Mesenchymal stem cell (in vitro differentiated cells and primary cell): ENCODE measurements around the gene OR2V1.
A peak's percentile ranks its signal among the peaks of the same experiment; 100 is the strongest.

Experiments used
- DNase-seq: peaks from one replicate; pipeline ENCODE4 v3.0.0-alpha.2; 2013
- H2AFZ ChIP-seq: one replicate; pipeline ENCODE4 v1.6.1; 2013; ENCODE audit warnings: low read depth, mild to moderate bottlenecking, control low read depth, inconsistent platforms, low read length, moderate library complexity
- H2AK5ac ChIP-seq: 2 replicates; pipeline ENCODE4 v1.6.1; 2013; ENCODE audit warnings: low read length, moderate library complexity, mild to moderate bottlenecking, inconsistent platforms; ENCODE audit not compliant: severe bottlenecking
- H2BK120ac ChIP-seq: one replicate; pipeline ENCODE4 v1.6.1; 2013; ENCODE audit warnings: low read depth, mild to moderate bottlenecking, inconsistent platforms, low read length, moderate library complexity
- H2BK12ac ChIP-seq, 2 experiments: one replicate each; pipeline ENCODE4 v1.6.1; 2013; ENCODE audit warnings: inconsistent platforms in 2 of 2, low read length in 2 of 2, mild to moderate bottlenecking in 2 of 2, moderate library complexity in 2 of 2, control low read depth in 1 of 2
- H2BK15ac ChIP-seq: one replicate; pipeline ENCODE4 v1.6.1; 2013; ENCODE audit warnings: mild to moderate bottlenecking, low read depth, inconsistent platforms; ENCODE audit not compliant: poor library complexity, severe bottlenecking
- H2BK5ac ChIP-seq: 2 replicates; pipeline ENCODE4 v1.6.1; 2013; ENCODE audit warnings: low read depth, mild to moderate bottlenecking, low read length, control low read depth, inconsistent platforms; ENCODE audit not compliant: poor library complexity, severe bottlenecking
- H3K14ac ChIP-seq, 2 experiments: one replicate each; pipeline ENCODE4 v1.6.1; 2013; ENCODE audit warnings: inconsistent platforms in 2 of 2, low read length in 2 of 2, control low read depth in 1 of 2, mild to moderate bottlenecking in 1 of 2, moderate library complexity in 1 of 2
- H3K18ac ChIP-seq, 2 experiments: one replicate each; pipeline ENCODE4 v1.6.1; 2013; ENCODE audit warnings: inconsistent platforms in 2 of 2, low read length in 2 of 2, control low read depth in 1 of 2, low read depth in 1 of 2, mild to moderate bottlenecking in 1 of 2
- H3K23ac ChIP-seq, 2 experiments: one replicate each; pipeline ENCODE4 v1.6.1; 2013; ENCODE audit warnings: inconsistent platforms in 2 of 2, low read length in 2 of 2, mild to moderate bottlenecking in 2 of 2, moderate library complexity in 2 of 2, control low read depth in 1 of 2
- H3K27ac ChIP-seq: 2 replicates; pipeline ENCODE4 v1.5.1; 2013; ENCODE audit warnings: mild to moderate bottlenecking, moderate library complexity, low read length, control low read depth, inconsistent platforms; ENCODE audit not compliant: poor library complexity, severe bottlenecking
- H3K27me3 ChIP-seq, 2 experiments: 2 replicates each; pipeline versions ENCODE4 v1.6.1 to v1.7.0; 2013; ENCODE audit warnings: low read length in 2 of 2, mild to moderate bottlenecking in 2 of 2, moderate library complexity in 2 of 2, control low read depth in 1 of 2, inconsistent platforms in 1 of 2; ENCODE audit not compliant: control insufficient read depth in 1 of 2, insufficient read depth in 1 of 2
- H3K36me3 ChIP-seq, 2 experiments: 2 replicates each; pipeline versions ENCODE4 v1.6.1 to v1.7.0; 2013; ENCODE audit warnings: low read length in 2 of 2, control low read depth in 1 of 2, inconsistent platforms in 1 of 2, low read depth in 1 of 2, mild to moderate bottlenecking in 1 of 2; ENCODE audit not compliant: insufficient read depth in 2 of 2, control insufficient read depth in 1 of 2
- H3K4ac ChIP-seq, 2 experiments: one replicate each; pipeline ENCODE4 v1.6.1; 2013; ENCODE audit warnings: inconsistent platforms in 2 of 2, low read length in 2 of 2, mild to moderate bottlenecking in 2 of 2, moderate library complexity in 2 of 2, control low read depth in 1 of 2, low read depth in 1 of 2
- H3K4me1 ChIP-seq: 2 replicates; pipeline ENCODE4 v1.6.1; 2013; ENCODE audit warnings: low read depth, low read length, control low read depth; ENCODE audit not compliant: control insufficient read depth, insufficient read depth
- H3K4me2 ChIP-seq: 2 replicates; pipeline ENCODE4 v1.6.1; 2013; ENCODE audit warnings: low read length, mild to moderate bottlenecking, inconsistent platforms; ENCODE audit not compliant: poor library complexity, severe bottlenecking
- H3K4me3 ChIP-seq, 2 experiments: 2 replicates each; pipeline versions ENCODE4 v1.5.1 to v1.7.0; 2013; ENCODE audit warnings: low read length in 2 of 2, mild to moderate bottlenecking in 2 of 2, control low read depth in 1 of 2, low read depth in 1 of 2; ENCODE audit not compliant: insufficient read depth in 1 of 2
- H3K79me1 ChIP-seq: replicated peaks from 2 replicates; pipeline ENCODE4 v1.6.1; 2013; ENCODE audit warnings: mild to moderate bottlenecking, control low read depth, low read length, inconsistent platforms; ENCODE audit not compliant: poor library complexity, severe bottlenecking
- H3K9ac ChIP-seq: 2 replicates; pipeline ENCODE4 v1.7.0; 2013; ENCODE audit warnings: mild to moderate bottlenecking, low read length, moderate library complexity
- H3K9me3 ChIP-seq: 2 replicates; pipeline ENCODE4 v1.7.0; 2013; ENCODE audit warnings: mild to moderate bottlenecking, low read length; ENCODE audit not compliant: control insufficient read depth
- H4K8ac ChIP-seq: one replicate; pipeline ENCODE4 v1.6.1; 2013; ENCODE audit warnings: inconsistent platforms, mild to moderate bottlenecking, low read length, moderate library complexity
- H4K91ac ChIP-seq: one replicate; pipeline ENCODE4 v1.6.1; 2013; ENCODE audit warnings: mild to moderate bottlenecking, low read length, inconsistent platforms
- WGBS: methylation state at CpG from one replicate; pipeline ENCODE4 v1.1.7; 2013; ENCODE audit warnings: mixed read lengths; 5-methylcytosine and 5-hydroxymethylcytosine counted together

Gene OR2V1

DNA sequence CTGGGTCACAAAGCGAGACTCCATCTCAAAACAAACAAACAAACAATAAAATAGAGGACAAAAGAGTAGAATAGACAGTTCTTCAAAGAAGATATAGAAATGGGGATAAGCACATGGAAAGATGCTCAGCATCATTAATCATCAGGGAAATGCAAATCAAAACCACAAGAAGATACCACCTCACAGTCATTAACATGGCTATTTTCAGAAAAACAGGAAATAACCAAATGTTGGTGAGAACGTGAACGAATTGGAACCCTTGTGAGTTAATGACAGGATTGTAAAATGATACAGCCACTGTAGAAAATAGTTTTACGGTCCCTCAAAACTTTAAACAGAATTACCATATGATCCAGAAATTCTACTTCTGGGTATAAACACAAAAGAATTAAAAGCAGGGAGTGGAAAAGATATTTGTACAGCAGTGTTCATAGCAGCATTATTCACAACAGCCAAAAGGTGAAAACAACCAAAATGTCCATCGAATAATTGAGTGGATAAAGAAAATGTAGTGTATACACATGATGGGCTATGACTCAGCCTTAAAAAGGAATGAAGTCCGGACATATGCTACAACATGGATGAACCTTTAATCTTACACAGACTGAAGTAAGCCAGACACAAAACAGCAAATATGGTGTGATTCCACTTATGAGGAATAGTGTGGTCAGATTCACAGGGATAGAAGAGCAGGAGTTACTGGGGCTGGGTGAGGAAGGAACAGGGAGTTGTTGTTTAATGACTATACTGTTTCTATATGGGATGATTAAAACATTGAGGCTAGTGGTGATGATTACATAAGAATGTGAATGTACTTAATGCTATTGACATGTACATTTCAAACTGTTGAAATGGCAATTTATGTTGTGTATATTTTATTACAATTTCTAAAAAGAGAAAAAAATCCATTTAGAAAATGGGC, 36.1 kb upstream of the OR2V1 start:
- H2AFZ ChIP-seq, result no peak overlapping the region
- no peak overlapping the region for H3K4me2 ChIP-seq
- no peak overlapping the region for H3K4ac ChIP-seq
- H3K4me1 ChIP-seq, result peaks cover 16% of the 10 kb centered on the region
- WGBS, result 70% methylated on average over 1 of the region's 6 CpGs
- no peak overlapping the region for H2AK5ac ChIP-seq
- H3K79me1 ChIP-seq, result no peaks in the 10 kb centered on the region
- H2BK5ac ChIP-seq, result no peak overlapping the region
- DNase-seq, result peak; percentile 37
- H3K14ac ChIP-seq, result no peak overlapping the region
- H3K9me3 ChIP-seq, result no peaks in the 10 kb centered on the region
- no peak overlapping the region for H2BK15ac ChIP-seq
- H2BK12ac ChIP-seq, result no peak overlapping the region
- H3K27me3 ChIP-seq, result peaks cover 5 to 16% of the 10 kb centered on the region in 2 experiments
- no peak overlapping the region for H4K91ac ChIP-seq
- H3K4me3 ChIP-seq, result no peak overlapping the region
- no peak overlapping the region for H3K9ac ChIP-seq
- no peak overlapping the region for H2BK120ac ChIP-seq
- no peak overlapping the region for H3K23ac ChIP-seq
- no peak overlapping the region for H3K27ac ChIP-seq
- no peak overlapping the region for H4K8ac ChIP-seq
- H3K36me3 ChIP-seq, result no peaks in the 10 kb centered on the region
- no peak overlapping the region for H3K18ac ChIP-seq

DNA sequence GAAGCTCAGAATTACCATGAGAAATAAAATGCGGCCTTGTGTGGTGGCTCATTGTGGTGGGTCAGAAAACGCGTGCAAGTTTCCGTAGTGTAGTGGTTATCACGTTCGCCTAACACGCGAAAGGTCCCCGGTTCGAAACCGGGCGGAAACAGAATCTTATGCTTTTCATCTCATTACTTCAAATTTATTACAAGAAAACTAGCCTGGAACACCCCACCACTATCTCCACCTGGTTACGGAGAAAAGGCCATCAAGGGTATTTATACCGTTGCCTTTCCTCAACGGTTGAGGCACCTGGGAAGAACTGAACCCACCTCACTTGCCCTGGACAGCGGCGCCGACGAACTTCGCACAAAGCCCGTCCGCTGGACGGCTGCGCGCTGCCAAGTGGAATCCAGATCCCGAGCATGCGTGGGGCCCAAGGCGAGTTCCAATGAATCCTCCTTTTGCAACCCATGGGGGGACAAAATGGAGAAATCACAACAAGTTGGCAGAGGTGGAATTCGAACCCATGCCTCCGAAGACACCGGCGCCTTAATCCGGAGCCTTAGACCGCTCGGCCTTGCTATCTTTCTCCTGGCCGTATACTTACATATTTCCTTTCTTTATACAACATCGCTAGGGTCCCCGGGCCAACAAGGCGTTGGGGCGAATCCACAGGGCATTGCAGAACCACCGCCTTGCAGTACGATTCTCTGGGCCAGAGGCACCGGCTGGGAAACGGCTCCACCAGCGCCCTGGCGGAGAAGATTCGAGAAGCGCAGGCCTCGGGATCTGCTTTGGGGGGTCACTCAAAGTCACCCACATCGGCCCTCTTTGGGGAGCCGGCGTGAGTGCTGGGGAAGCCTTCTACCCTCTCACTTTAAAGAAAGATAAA, 33.3 kb upstream of the OR2V1 start:
- Histone ChIP-seq H4K8ac (no peak overlapping the region), H3K9me3 (no peaks in the 10 kb centered on the region), H2BK5ac (no peak overlapping the region), H3K4me2 (no peak overlapping the region), H3K27me3 (peaks cover 5 to 10% of the 10 kb centered on the region in 2 experiments), H3K9ac (no peak overlapping the region), H2BK12ac (no peak overlapping the region), H2AFZ (no peak overlapping the region), H3K79me1 (no peaks in the 10 kb centered on the region), H4K91ac (no peak overlapping the region), H2AK5ac (no peak overlapping the region), H3K18ac (no peak overlapping the region), H2BK120ac (no peak overlapping the region), H2BK15ac (no peak overlapping the region), H3K4me1 (peaks cover 18% of the 10 kb centered on the region), H3K14ac (no peak overlapping the region), H3K36me3 (no peaks in the 10 kb centered on the region), H3K27ac (no peak overlapping the region), H3K4me3 (peak overlapping the region in 1 of 2 experiments; percentile 55), H3K23ac (no peak overlapping the region), H3K4ac (no peak overlapping the region)
- peak; percentile 36 for DNase-seq
- 39% methylated on average over 51 of the region's 52 CpGs for WGBS

DNA sequence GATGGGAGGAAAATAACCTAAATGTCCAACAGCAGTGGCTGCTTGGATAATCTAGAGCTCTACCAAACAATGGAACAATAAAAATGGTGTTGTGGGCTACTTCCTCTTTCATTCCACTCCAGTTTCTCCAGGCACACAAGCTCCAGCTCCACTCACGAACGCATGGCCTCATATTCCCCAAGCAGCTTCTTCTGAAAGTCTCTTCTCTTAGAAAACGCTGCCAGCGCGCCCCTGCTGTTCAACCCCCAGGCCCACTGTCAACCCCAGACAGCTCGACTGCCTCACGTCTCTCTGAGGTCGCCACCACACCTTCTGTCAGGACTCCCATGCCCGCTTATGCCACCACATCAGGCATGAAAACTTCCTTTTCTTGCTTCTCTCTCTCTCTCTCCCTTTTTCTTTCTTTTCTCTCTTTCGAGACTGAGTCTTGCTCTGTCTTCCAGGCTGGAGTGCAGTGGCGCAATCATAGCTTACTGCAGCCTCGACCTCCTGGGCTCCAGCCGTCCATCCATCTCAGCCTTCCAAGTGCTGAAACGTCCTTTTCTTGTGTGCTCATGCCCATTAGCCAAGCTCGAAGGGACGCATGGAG, 32.6 kb upstream of the OR2V1 start:
- Histone ChIP-seq H3K4me1 (peaks cover 18% of the 10 kb centered on the region), H3K4me3 (peak overlapping the region in 1 of 2 experiments; percentile 27), H3K18ac (no peak overlapping the region), H3K14ac (no peak overlapping the region), H2BK15ac (no peak overlapping the region), H3K9ac (no peak overlapping the region), H3K79me1 (no peaks in the 10 kb centered on the region), H3K36me3 (no peaks in the 10 kb centered on the region), H4K91ac (no peak overlapping the region), H2BK5ac (no peak overlapping the region), H2AK5ac (no peak overlapping the region), H3K4ac (no peak overlapping the region), H3K9me3 (no peaks in the 10 kb centered on the region), H3K4me2 (no peak overlapping the region), H3K23ac (no peak overlapping the region), H2BK12ac (no peak overlapping the region), H3K27ac (no peak overlapping the region), H2BK120ac (no peak overlapping the region), H4K8ac (no peak overlapping the region), H2AFZ (no peak overlapping the region), H3K27me3 (peaks cover 3 to 4% of the 10 kb centered on the region in 2 experiments)
- WGBS, result 17% methylated on average over 11 of the region's 16 CpGs
- peak; percentile 23 for DNase-seq
